ENCODE data around the gene INSYN2A.

GRCh38 chr10:127150136-127150535 is 46.3 kb downstream of the INSYN2A start:
- TF ChIP-seq POLR2AphosphoS5 (IDR thresholded peaks at IDR 0.05; ENCODE audit: low read depth, low read length): no peak
- no peak for TF ChIP-seq REST (IDR thresholded peaks at IDR 0.05; ENCODE audit: insufficient read depth in 1 of 2, low read depth in 2 of 2, low read length in 2 of 2)
- no peak for TF ChIP-seq SIN3A (IDR thresholded peaks at IDR 0.05; ENCODE audit: borderline replicate concordance, insufficient read depth, low read length)
- TF ChIP-seq TAF1 (IDR thresholded peaks at IDR 0.05; ENCODE audit: borderline replicate concordance, insufficient read depth, low read length): no peak
- TF ChIP-seq FOXP2 (optimal IDR thresholded peaks at IDR 0.05; ENCODE audit: borderline replicate concordance, extremely low read depth, extremely low read length, insufficient read depth): no peak

Measured in PFSK-1 (cell line).